Subcutaneous abdominal adipose tissue (tissue), 5 donors: ENCODE data around the gene TMC7.

ENCODE experiments used
- H3K27ac ChIP-seq: one replicate; pipeline ENCODE4 v1.7.0; 2013; ENCODE audit warnings: low read depth, mild to moderate bottlenecking, inconsistent platforms, low read length, moderate library complexity
- H3K27me3 ChIP-seq, 5 donors: one replicate each; pipeline ENCODE4 v1.7.0; 2013; ENCODE audit warnings: low read length in 5 of 5, inconsistent platforms in 1 of 5; ENCODE audit not compliant: control insufficient read depth in 5 of 5, insufficient read depth in 4 of 5
- H3K36me3 ChIP-seq, 5 donors: one replicate each; pipeline ENCODE4 v1.7.0; 2013; ENCODE audit warnings: low read length in 5 of 5; ENCODE audit not compliant: control insufficient read depth in 5 of 5, insufficient read depth in 5 of 5
- H3K4me1 ChIP-seq, 5 donors: one replicate each; pipeline ENCODE4 v1.7.0; 2013; ENCODE audit warnings: low read length in 5 of 5, mild to moderate bottlenecking in 3 of 5, moderate library complexity in 1 of 5; ENCODE audit not compliant: control insufficient read depth in 5 of 5, insufficient read depth in 5 of 5
- H3K4me3 ChIP-seq, 5 donors: one replicate each; pipeline ENCODE4 v1.7.0; 2013; ENCODE audit warnings: low read length in 5 of 5, low read depth in 1 of 5
- H3K9ac ChIP-seq, 5 donors: one replicate each; pipeline ENCODE4 v1.7.0; 2013; ENCODE audit warnings: low read length in 5 of 5, mild to moderate bottlenecking in 4 of 5, moderate library complexity in 3 of 5
- H3K9me3 ChIP-seq, 5 donors: one replicate each; pipeline ENCODE4 v1.7.0; 2013; ENCODE audit warnings: low read length in 5 of 5; ENCODE audit not compliant: control insufficient read depth in 5 of 5
- donor health status: healthy.
- donor health status: healthy.
- donor health status: healthy.
- donor health status: healthy.
- donor health status: healthy.

TMC7 gene

DNA sequence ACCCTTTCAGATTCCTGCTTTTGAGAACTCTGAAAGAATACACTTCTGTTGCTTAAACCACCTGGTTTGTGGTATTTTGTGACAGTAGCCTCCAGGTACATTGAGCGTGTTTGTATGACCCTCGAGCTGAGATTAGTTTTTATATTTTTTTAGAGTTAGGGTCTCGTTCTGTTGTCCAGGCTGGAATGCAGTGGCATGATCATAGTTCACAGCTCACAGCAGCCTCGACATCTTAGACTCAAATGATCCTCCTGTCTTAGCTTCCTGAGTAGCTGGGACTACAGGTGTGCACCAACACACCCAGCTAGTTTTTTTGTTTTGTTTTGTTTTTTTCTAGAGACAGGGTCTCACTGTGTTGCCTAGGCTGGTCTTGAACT is 125.5 kb downstream of the TMC7 start:
- Histone ChIP-seq H3K9me3 (no peaks in the 10 kb centered on the region), H3K4me1 (peaks cover 0 to 35% (median 24%) of the 10 kb centered on the region in 5 donors), H3K9ac (no peak overlapping the region), H3K36me3 (no peaks in the 10 kb centered on the region), H3K27me3 (no peaks in the 10 kb centered on the region), H3K27ac (no peak overlapping the region), H3K4me3 (no peak overlapping the region)

DNA sequence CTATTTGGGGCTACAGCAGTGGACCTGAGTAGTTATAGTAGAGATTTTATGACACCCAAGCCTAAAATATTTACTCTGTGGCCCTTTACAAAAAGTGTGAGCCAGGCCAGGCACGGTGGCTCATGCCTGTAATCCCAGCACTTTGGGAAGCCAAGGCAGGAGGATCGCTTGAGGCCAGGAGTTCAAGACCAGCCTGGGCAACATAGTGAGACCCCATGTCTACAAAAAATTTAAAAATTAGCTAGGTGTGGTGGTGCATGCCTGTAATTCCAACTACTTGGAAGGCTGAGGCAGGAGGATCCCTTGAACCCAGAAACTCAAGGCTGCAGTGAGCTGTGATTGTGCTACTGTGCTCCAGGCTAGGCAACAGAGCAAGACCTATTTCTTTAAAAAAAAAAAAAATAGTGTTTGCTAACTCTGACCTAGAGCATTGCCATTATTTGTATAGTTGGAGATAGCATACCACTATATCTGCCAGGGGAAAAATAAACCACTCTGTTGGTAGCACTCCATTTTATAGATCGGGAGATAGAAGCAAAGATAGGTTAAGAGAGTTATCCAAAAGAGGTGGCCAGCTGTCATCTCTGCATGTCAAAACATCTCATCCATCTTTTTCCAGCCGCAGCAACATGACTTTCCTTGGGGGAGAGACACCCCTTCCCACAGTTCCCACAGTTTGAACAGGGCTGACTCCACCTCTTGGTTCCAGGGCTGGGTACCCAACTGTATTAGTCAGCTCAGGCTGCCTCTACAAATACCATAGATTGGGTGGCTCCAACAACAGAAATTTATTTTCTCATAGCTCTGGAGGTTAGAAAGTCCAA is 127.0 kb downstream of the TMC7 start:
- Histone ChIP-seq H3K36me3 (peaks cover 0 to 8% (median 3%) of the 10 kb centered on the region in 5 donors), H3K9ac (no peak overlapping the region), H3K9me3 (no peaks in the 10 kb centered on the region), H3K27me3 (no peaks in the 10 kb centered on the region), H3K27ac (no peak overlapping the region), H3K4me1 (peaks cover 0 to 49% (median 36%) of the 10 kb centered on the region in 5 donors), H3K4me3 (no peak overlapping the region)

DNA sequence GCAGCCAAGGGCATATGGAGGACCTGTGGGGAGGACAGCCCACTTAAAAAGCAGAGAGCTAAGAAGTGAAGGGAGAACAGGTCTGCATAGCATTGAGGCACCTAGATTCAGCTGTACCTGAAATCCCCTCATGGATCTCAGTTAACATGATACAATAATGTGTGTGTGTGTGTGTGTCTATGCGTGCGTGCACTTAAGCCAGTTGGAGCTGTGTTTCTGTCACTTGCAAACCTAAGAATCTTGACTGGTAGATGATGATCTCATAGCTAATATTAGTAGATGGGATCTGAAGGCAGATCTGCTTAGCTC is 128.3 kb downstream of the TMC7 start:
- no peak overlapping the region for H3K4me3 ChIP-seq
- no peak overlapping the region for H3K27ac ChIP-seq
- H3K9me3 ChIP-seq = no peaks in the 10 kb centered on the region
- peaks cover 0 to 16% (median 15%) of the 10 kb centered on the region in 5 donors for H3K36me3 ChIP-seq
- H3K9ac ChIP-seq = no peak overlapping the region
- peaks cover 5 to 53% (median 40%) of the 10 kb centered on the region in 5 donors for H3K4me1 ChIP-seq
- no peaks in the 10 kb centered on the region for H3K27me3 ChIP-seq
